HEK293T (cell line): ENCODE measurements around the gene KRTAP3-2.

Experiments used
- ARNT ChIP-seq: fragments of 450-650 bp; IDR thresholded peaks from 2 replicates; pipeline ENCODE4 v1.6.1; 2017; ENCODE audit warnings: mild to moderate bottlenecking
- BHLHE40 ChIP-seq: fragments of 450-650 bp; IDR thresholded peaks from 2 replicates; pipeline ENCODE4 v1.6.1; 2016; ENCODE audit warnings: mild to moderate bottlenecking, moderate library complexity, borderline replicate concordance
- ELF4 ChIP-seq: fragments of 450-650 bp; IDR thresholded peaks from 2 replicates; pipeline ENCODE4 v1.6.1; 2017; ENCODE audit warnings: antibody characterized with exemption
- FOXK2 ChIP-seq: fragments of 450-650 bp; IDR thresholded peaks from 2 replicates; pipeline ENCODE4 v1.6.1; 2016; ENCODE audit warnings: mild to moderate bottlenecking
- FOXM1 ChIP-seq: fragments of 450-650 bp; IDR thresholded peaks from 2 replicates; pipeline ENCODE4 v1.6.1; 2017; ENCODE audit warnings: mild to moderate bottlenecking, borderline replicate concordance
- HDGF ChIP-seq: fragments of 450-650 bp; IDR thresholded peaks from 2 replicates; pipeline ENCODE4 v1.6.1; 2017; ENCODE audit warnings: antibody characterized with exemption, borderline replicate concordance
- SP1 ChIP-seq: fragments of 450-650 bp; IDR thresholded peaks from 2 replicates; pipeline ENCODE4 v1.6.1; 2017
- SUZ12 ChIP-seq: fragments of 450-650 bp; IDR thresholded peaks from 2 replicates; pipeline ENCODE4 v1.6.1; 2016; ENCODE audit warnings: mild to moderate bottlenecking
- TARDBP ChIP-seq: fragments of 450-650 bp; IDR thresholded peaks from 2 replicates; pipeline ENCODE4 v1.6.1; 2016
- TF ChIP-seq, protein P1 (sequence below): fragments of 450-650 bp; IDR thresholded peaks from 2 replicates; pipeline ENCODE4 v1.6.1; 2016

DNA sequence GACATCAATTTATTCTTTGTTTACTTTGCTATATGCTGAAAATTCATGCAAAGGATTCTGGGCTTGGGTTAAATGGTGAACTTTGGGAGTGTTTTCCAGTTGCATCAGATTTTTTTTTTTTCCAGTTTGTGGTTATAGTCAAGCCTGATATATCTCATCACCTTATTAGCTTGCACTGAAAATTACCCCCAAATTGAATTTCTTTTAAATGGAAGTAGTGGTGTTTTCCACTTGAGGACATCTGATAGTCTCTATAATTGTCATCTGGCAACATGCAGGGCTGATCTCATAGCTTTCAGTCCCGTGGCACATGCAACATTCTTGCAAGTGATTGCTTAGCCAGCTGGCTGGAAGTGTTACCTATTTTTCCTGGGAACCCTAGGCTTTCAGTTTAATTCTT is 13.9 kb upstream of the KRTAP3-2 start:
- TF ChIP-seq, protein P1, sequence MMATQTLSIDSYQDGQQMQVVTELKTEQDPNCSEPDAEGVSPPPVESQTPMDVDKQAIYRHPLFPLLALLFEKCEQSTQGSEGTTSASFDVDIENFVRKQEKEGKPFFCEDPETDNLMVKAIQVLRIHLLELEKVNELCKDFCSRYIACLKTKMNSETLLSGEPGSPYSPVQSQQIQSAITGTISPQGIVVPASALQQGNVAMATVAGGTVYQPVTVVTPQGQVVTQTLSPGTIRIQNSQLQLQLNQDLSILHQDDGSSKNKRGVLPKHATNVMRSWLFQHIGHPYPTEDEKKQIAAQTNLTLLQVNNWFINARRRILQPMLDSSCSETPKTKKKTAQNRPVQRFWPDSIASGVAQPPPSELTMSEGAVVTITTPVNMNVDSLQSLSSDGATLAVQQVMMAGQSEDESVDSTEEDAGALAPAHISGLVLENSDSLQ, result no peak
- TF ChIP-seq ARNT (no peak), FOXM1 (no peak), BHLHE40 (no peak), SP1 (no peak), ELF4 (no peak), SUZ12 (no peak), HDGF (no peak), TARDBP (no peak), FOXK2 (no peak)
